Prostate gland (tissue), 2 donors: ENCODE results near the gene ACTL10.

Source experiments
- CTCF ChIP-seq, 4 experiments: fragments of 200-600 bp in 2 of 4; fragments of 450-650 bp in 2 of 4; sonication (generic) in 2 of 4; IDR thresholded peaks; 1 replicate in 3 of 4; 2 replicates in 1 of 4; pipeline ENCODE4 v1.5.1; 2016 to 2019; ENCODE audit warnings: antibody characterized with exemption in 4 of 4, mild to moderate bottlenecking in 2 of 4, moderate library complexity in 2 of 4
- POLR2A ChIP-seq: fragments of 450-650 bp; IDR thresholded peaks from one replicate; pipeline ENCODE4 v1.6.1; 2016; ENCODE audit warnings: antibody characterized with exemption, mild to moderate bottlenecking
- POLR2AphosphoS5 ChIP-seq: sonication (generic); formaldehyde crosslinking; IDR thresholded peaks from one replicate; pipeline ENCODE4 v1.6.1; 2017; ENCODE audit warnings: antibody characterized with exemption

DNA sequence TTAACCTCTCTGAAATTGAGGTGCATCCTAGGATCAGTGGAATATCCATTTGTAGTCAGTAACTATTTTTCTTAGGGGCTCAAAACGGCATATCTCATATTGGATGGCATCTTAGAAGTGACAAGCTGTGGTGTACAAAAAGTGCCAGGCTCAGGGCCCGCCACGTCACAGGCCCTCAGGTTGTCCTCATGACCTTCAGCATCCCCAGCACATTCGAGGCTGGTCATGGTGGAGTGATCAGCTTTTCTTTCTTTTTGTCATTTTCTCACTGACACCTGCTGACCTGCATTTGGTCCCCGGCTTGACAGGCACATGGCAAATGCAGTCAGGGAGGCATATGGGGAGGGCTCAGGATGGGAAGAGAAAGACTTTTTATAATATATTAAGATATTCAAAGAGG, 26.5 kb downstream of the ACTL10 start:
- TF ChIP-seq CTCF (IDR thresholded peaks at IDR 0.05) (no peak), POLR2A (no peak), POLR2AphosphoS5 (no peak)
